SK-N-SH (cell line): ENCODE data around the gene DENND1A.

ENCODE experiments used
- POLR2AphosphoS5 ChIP-seq: IDR thresholded peaks from 2 replicates; pipeline ENCODE4 v1.6.1; 2012; ENCODE audit warnings: low read depth, low read length
- USF1 ChIP-seq: IDR thresholded peaks from 2 replicates; pipeline ENCODE4 v1.4.0; 2012; ENCODE audit warnings: low read depth, borderline replicate concordance
- TF ChIP-seq, protein P1 (sequence below): fragments of 200-600 bp; sonication (generic); IDR thresholded peaks from 2 replicates; pipeline ENCODE4 v1.6.1; 2017; ENCODE audit warnings: antibody characterized with exemption, mild to moderate bottlenecking, moderate library complexity

DNA sequence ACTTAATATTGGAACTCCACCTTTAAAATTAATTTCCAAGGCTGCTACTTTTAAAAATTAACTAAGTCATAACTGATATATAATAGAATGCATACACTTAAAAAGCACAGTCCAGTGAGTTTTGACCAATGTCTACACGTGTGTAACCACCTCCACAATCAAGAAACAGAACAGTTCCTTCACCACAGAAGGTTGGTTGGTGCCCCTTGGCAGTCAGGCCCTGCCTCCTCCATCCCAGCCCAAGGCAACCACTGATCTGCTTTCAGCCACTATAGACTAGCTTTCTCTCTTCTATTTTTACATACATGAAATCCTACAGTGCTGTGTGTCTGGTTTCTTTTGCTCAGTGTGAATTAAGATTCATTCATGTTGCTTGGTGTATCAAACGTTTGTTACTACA, 358.7 kb downstream of the DENND1A start:
- TF ChIP-seq USF1 (no peak), POLR2AphosphoS5 (no peak)
- TF ChIP-seq, protein P1, sequence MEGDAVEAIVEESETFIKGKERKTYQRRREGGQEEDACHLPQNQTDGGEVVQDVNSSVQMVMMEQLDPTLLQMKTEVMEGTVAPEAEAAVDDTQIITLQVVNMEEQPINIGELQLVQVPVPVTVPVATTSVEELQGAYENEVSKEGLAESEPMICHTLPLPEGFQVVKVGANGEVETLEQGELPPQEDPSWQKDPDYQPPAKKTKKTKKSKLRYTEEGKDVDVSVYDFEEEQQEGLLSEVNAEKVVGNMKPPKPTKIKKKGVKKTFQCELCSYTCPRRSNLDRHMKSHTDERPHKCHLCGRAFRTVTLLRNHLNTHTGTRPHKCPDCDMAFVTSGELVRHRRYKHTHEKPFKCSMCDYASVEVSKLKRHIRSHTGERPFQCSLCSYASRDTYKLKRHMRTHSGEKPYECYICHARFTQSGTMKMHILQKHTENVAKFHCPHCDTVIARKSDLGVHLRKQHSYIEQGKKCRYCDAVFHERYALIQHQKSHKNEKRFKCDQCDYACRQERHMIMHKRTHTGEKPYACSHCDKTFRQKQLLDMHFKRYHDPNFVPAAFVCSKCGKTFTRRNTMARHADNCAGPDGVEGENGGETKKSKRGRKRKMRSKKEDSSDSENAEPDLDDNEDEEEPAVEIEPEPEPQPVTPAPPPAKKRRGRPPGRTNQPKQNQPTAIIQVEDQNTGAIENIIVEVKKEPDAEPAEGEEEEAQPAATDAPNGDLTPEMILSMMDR: no peak
